ENCODE measurements around the gene EXOC4.

The EXOC4 gene

DNA sequence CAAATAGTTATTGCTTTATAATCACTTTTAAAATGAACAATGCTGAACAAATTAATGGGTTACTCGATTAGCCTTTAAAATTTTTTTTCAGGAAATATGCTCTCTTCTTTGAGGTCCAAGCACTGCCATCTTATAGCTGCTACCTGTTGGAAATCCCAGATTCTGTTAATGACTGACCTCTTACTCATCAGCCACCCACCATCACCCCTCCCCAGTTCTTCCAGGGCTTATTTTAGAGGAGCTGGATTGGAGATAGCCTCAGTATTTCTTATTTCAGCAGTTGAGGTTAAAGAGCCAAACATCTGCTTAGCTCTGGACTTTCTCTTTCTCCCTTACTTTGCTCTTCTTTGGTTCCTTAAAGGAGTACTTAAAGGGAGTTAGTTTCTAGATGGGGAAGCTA lies 420.0 kb downstream of the EXOC4 start:
- TF ChIP-seq, protein P1, sequence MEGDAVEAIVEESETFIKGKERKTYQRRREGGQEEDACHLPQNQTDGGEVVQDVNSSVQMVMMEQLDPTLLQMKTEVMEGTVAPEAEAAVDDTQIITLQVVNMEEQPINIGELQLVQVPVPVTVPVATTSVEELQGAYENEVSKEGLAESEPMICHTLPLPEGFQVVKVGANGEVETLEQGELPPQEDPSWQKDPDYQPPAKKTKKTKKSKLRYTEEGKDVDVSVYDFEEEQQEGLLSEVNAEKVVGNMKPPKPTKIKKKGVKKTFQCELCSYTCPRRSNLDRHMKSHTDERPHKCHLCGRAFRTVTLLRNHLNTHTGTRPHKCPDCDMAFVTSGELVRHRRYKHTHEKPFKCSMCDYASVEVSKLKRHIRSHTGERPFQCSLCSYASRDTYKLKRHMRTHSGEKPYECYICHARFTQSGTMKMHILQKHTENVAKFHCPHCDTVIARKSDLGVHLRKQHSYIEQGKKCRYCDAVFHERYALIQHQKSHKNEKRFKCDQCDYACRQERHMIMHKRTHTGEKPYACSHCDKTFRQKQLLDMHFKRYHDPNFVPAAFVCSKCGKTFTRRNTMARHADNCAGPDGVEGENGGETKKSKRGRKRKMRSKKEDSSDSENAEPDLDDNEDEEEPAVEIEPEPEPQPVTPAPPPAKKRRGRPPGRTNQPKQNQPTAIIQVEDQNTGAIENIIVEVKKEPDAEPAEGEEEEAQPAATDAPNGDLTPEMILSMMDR (IDR thresholded peaks at IDR 0.05; ENCODE audit: control extremely low read depth, extremely low read depth, low read depth, missing control alignments), result no peak
- CTCF ChIA-PET, result interaction anchor here (1.1 kb wide), 1 partner anchor 10 kb away, joined by 4 read pairs; no protein-coding TSS in a partner anchor
- no peak for DNase-seq (ENCODE audit: extremely low spot score)
- POLR2A ChIA-PET, result no interaction called here

GRCh38 chr7:133674079-133674763 lies 421.3 kb downstream of the EXOC4 start:
- no peak for DNase-seq (ENCODE audit: extremely low spot score)
- TF ChIP-seq, protein P1 (IDR thresholded peaks at IDR 0.05; ENCODE audit: control extremely low read depth, extremely low read depth, low read depth, missing control alignments), result no peak
- POLR2A ChIA-PET, result no interaction called here
- CTCF ChIA-PET, result no interaction called here

DNA sequence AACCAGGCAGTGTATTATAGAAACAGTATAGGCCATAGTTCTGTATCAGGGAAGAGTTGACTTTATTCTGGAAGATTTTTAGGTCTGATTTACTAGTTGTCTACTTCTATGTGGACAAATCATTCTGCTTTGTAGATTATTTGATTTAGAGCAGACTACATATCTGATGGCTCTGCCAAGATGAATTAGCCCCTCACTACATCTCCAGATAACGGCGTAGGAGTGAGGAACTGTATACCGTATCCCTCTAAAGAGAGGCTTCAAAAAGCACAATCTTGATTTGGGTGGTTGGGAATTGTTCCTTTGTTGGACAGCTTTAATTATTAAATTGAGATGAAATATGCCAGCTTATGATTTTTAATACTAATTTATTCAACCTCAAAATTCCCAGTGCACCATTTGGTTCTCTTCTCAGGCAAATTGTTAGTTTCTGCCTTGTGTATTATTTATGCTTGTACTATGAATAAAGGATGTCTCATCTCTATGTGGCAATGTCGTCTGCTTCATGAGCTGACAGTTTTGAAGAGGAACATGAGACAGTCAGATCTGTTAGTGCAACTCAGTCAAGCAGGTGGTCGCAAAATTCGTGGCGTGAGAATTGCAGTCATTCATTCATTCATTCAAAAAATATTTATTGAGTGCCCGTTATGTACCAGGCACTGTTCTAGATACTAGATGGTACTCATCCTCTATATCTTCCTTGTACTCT lies 422.8 kb downstream of the EXOC4 start:
- POLR2A ChIA-PET, result no interaction called here
- no peak for DNase-seq (ENCODE audit: extremely low spot score)
- TF ChIP-seq, protein P1 (IDR thresholded peaks at IDR 0.05; ENCODE audit: control extremely low read depth, extremely low read depth, low read depth, missing control alignments), result no peak
- CTCF ChIA-PET, result interaction anchor here (1.4 kb wide), 1 partner anchor 14 kb away, joined by 4 read pairs; no protein-coding TSS in a partner anchor

GRCh38 chr7:133676805-133677370 lies 424.0 kb downstream of the EXOC4 start:
- ChIA-PET POLR2A (no interaction called here), CTCF (interaction anchor here (1.0 to 1.7 kb wide), 3 partner anchors 15 to 37 kb away, joined by 3 to 4 read pairs (median 4); no protein-coding TSS in a partner anchor)

GRCh38 chr7:133678137-133678814 lies 425.4 kb downstream of the EXOC4 start:
- POLR2A ChIA-PET, result no interaction called here
- DNase-seq (ENCODE audit: extremely low spot score), result no peak
- CTCF ChIA-PET, result interaction anchor here (1.7 kb wide), 1 partner anchor 35 kb away, joined by 4 read pairs; no protein-coding TSS in a partner anchor
- TF ChIP-seq, protein P1 (IDR thresholded peaks at IDR 0.05; ENCODE audit: control extremely low read depth, extremely low read depth, low read depth, missing control alignments), result no peak

More at GRCh38 chr7:133676805-133677370, 424.0 kb downstream of the EXOC4 start:
- DNase-seq (ENCODE audit: extremely low spot score), result no peak
- TF ChIP-seq, protein P1 (IDR thresholded peaks at IDR 0.05; ENCODE audit: control extremely low read depth, extremely low read depth, low read depth, missing control alignments), result no peak

- ChIA-PET POLR2A (no interaction called here), CTCF (no interaction called here)
- TF ChIP-seq, protein P1 (IDR thresholded peaks at IDR 0.05; ENCODE audit: control extremely low read depth, extremely low read depth, low read depth, missing control alignments), result no peak
Measured at GRCh38 chr7:133679977-133680376, 427.1 kb downstream of the EXOC4 start.

More at GRCh38 chr7:133679977-133680376, 427.1 kb downstream of the EXOC4 start:
- DNase-seq (ENCODE audit: extremely low spot score), result no peak

All from GM10248 (cell line).